ENCODE data around the gene SCO2. TPM values are rescaled to one million over a fixed set of nuclear protein-coding genes. Genes with fewer than 3 reads are reported as not detected.

Gene SCO2
- total and polyA plus RNA-seq, 11 donors: 0.67 to 2.6 (median 1.1) TPM; not detected in 6

GRCh38 chr22:50560034-50560433 lies 34.6 kb upstream of the SCO2 start:
- no peak for DNase-seq
- Histone ChIP-seq H3K27me3 (no peaks in the 10 kb centered on the region), H3K4me1 (peaks cover 0 to 17% (median 7%) of the 10 kb centered on the region in 12 donors), H3K9me3 (no peaks in the 10 kb centered on the region), H3K4me3 (no peak overlapping the region), H3K36me3 (no peaks in the 10 kb centered on the region), H3K27ac (no peak overlapping the region)
- ATAC-seq: no peak
- intact Hi-C loops (cut with DNase I): loop anchor here in 2 of 10 donors (5.0 kb wide), 2 partner anchors 33 to 53 kb away; partner anchors contain the start of genes LMF2 (in 1 of the 2), NCAPH2 (in 1 of the 2) and SCO2 (in 1 of the 2)
- TF ChIP-seq CTCF (IDR thresholded peaks at IDR 0.05) (no peak), POLR2A (IDR thresholded peaks at IDR 0.05) (no peak)
- WGBS, 4 donors: 86 to 93% (median 90%) methylated on average over 3 of the region's 3 CpGs

GRCh38 chr22:50556703-50557102 lies 31.3 kb upstream of the SCO2 start:
- no peak for ATAC-seq

GRCh38 chr22:50553310-50553709 lies 27.9 kb upstream of the SCO2 start:
- ATAC-seq: no peak
- H3K9me3 ChIP-seq: no peaks in the 10 kb centered on the region
- intact Hi-C loops (cut with DNase I): no loop called here
- H3K4me3 ChIP-seq: no peak overlapping the region
- H3K4me1 ChIP-seq: peaks cover 0 to 16% (median 6%) of the 10 kb centered on the region in 12 donors
- 82 to 91% (median 83%) methylated on average over 8 of the region's 8 CpGs for WGBS, 4 donors
- no peaks in the 10 kb centered on the region for H3K36me3 ChIP-seq
- H3K27me3 ChIP-seq: peaks cover 11 to 37% (median 18%) of the 10 kb centered on the region in 9 donors
- no peak overlapping the region for H3K27ac ChIP-seq
- no peak for TF ChIP-seq CTCF (IDR thresholded peaks at IDR 0.05)
- TF ChIP-seq POLR2A (IDR thresholded peaks at IDR 0.05): no peak
- DNase-seq: no peak

More at GRCh38 chr22:50556703-50557102, 31.3 kb upstream of the SCO2 start:
- TF ChIP-seq POLR2A (IDR thresholded peaks at IDR 0.05) (no peak), CTCF (IDR thresholded peaks at IDR 0.05) (no peak)
- no peaks in the 10 kb centered on the region for H3K9me3 ChIP-seq
- no peak for DNase-seq
- H3K27ac ChIP-seq: no peak overlapping the region
- intact Hi-C loops (cut with DNase I): no loop called here
- no peak overlapping the region for H3K4me3 ChIP-seq
- WGBS, 4 donors: 79 to 83% (median 82%) methylated on average over 5 of the region's 5 CpGs
- no peaks in the 10 kb centered on the region for H3K4me1 ChIP-seq
- H3K27me3 ChIP-seq: peaks cover 0 to 5% (median 0%) of the 10 kb centered on the region in 9 donors
- H3K36me3 ChIP-seq: no peaks in the 10 kb centered on the region

- WGBS, 4 donors: 90 to 99% (median 93%) methylated on average over 11 of the region's 11 CpGs
- ATAC-seq: no peak
- H3K36me3 ChIP-seq: no peaks in the 10 kb centered on the region
- no peak overlapping the region for H3K27ac ChIP-seq
- peaks cover 0 to 28% (median 8%) of the 10 kb centered on the region in 12 donors for H3K4me1 ChIP-seq
- no peak for DNase-seq
- no peak overlapping the region for H3K4me3 ChIP-seq
- peaks cover 24 to 54% (median 33%) of the 10 kb centered on the region in 9 donors for H3K27me3 ChIP-seq
- intact Hi-C loops (cut with DNase I): no loop called here
- no peaks in the 10 kb centered on the region for H3K9me3 ChIP-seq
- TF ChIP-seq CTCF (IDR thresholded peaks at IDR 0.05) (no peak), POLR2A (IDR thresholded peaks at IDR 0.05) (no peak)
Observed at GRCh38 chr22:50551160-50551752, 25.9 kb upstream of the SCO2 start.

Measured in heart left ventricle (tissue), 16 donors.